ENCODE measurements around the gene TSPAN4.

TSPAN4 gene

GRCh38 chr11:842370-843002, at the start of gene TSPAN4, which contains the start of gene POLR2L:
Gene TSPAN4 (plus strand): TSS chr11:842852. CDS start chr11:850305, 7,453 bp downstream.
Gene POLR2L (minus strand): TSS chr11:842529. CDS start chr11:842508, 21 bp downstream.
- peak; percentile 73 for DNase-seq

GRCh38 chr11:792873-793272, 49.8 kb upstream of the TSPAN4 start:
- DNase-seq, result peak; percentile 65

- DNase-seq, result no peak
These were observed 49.1 kb upstream of the TSPAN4 start for GRCh38 chr11:793556-793955.

- no peak for DNase-seq
These were observed 48.5 kb upstream of the TSPAN4 start for GRCh38 chr11:794013-794765.

- DNase-seq, result no peak
These were observed 47.7 kb upstream of the TSPAN4 start for GRCh38 chr11:794766-795633.

- DNase-seq, result peak; percentile 67
These were observed 46.8 kb upstream of the TSPAN4 start for GRCh38 chr11:795634-796564.

- DNase-seq, result no peak
These were observed 45.9 kb upstream of the TSPAN4 start for GRCh38 chr11:796565-797295.

GRCh38 chr11:797296-798092, 45.2 kb upstream of the TSPAN4 start:
- peak; percentile 61 for DNase-seq

- DNase-seq, result no peak
These were observed 44.4 kb upstream of the TSPAN4 start, which contains the start of gene SLC25A22 for GRCh38 chr11:798093-798713. Gene SLC25A22 (minus strand): TSS chr11:798281. CDS start chr11:795006, 3,275 bp downstream.

- no peak for DNase-seq
These were observed 42.9 kb upstream of the TSPAN4 start for GRCh38 chr11:799641-800316.

GRCh38 chr11:800473-800872, 42.2 kb upstream of the TSPAN4 start:
- DNase-seq, result no peak

- DNase-seq, result no peak
These were observed 41.4 kb upstream of the TSPAN4 start for GRCh38 chr11:801097-801780.

GRCh38 chr11:802018-802617, 40.5 kb upstream of the TSPAN4 start:
- no peak for DNase-seq

GRCh38 chr11:802693-803466, 39.8 kb upstream of the TSPAN4 start:
- no peak for DNase-seq

GRCh38 chr11:803467-803742, 39.2 kb upstream of the TSPAN4 start:
- DNase-seq, result no peak

- DNase-seq, result peak; percentile 58
These were observed 38.7 kb upstream of the TSPAN4 start for GRCh38 chr11:803770-804598.

GRCh38 chr11:804599-804964, 38.1 kb upstream of the TSPAN4 start:
- DNase-seq, result no peak

Data from NCI-H510A (cell line).